Measurements from ENCODE around the gene SFXN5.
"Not testable (repeated sequence)": the region's sequence is repeated elsewhere in the genome, so short reads cannot be mapped to it uniquely, and the experiment has no call there.

The SFXN5 gene

DNA sequence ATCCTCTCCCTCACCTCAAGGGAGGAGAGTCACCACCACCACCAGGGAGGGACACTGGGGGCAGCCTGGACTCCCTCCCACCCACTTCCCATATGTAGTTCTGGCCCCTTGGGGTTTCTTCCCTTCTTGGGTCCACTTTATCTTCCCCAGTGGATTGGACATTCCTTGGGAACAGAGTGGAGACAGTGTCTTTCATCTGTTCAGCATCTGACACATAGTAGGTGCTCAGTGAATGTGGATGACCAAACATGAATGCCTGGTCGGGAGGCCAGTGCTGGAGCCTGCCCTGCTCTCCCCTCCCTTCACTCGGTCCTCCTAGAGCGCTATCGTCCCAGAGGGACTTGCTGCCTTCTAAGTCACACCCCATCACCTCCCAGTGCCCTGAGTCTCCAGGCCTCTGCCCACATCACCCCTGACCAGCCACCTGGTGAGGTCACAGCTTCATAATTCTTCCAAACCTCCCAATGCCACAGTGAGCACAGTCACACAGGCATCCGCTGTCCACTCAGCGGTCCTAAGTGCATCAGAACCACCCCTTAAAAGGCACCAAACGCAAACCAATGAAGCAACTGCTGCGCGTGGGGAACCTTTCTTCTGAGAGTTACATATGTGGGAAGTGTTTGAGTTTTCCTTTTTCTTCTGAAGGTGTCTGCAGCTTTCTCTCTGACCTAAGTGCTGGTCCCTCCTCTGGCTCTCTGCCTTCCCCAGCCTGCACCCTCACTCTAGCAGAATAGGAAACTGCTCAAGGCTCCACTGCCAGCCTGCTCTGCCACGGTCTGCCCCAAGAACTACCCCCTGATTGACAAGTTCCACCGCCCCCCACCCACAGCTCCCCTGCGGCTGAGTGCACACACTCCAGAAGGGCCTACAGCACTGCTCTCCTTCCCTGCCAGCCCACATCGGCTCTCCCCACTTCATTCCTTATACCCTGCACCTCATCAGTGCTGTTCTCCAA lies 7.2 kb upstream of the SFXN5 start:
- DNase-seq (ENCODE audit: low read depth in 3 of 3), result no peak

DNA sequence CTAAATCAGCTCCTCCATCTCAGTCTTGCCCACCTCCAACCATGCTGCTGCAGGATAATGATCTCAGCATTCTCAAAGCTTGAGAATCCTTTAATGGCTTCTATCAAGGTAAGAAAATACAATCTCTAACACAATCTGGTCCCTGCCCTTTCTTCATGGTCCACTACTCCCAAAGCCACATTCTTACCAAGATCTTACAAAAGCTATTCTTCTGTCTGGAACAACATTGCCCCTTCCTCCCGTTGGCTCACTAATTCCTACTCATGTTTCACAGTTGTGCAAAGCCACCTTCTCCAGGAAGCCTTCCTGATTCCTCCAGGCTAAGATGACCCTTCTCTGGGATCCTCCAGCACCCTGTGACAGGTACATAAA lies 5.9 kb upstream of the SFXN5 start:
- no peak for DNase-seq (ENCODE audit: low read depth in 3 of 3)

DNA sequence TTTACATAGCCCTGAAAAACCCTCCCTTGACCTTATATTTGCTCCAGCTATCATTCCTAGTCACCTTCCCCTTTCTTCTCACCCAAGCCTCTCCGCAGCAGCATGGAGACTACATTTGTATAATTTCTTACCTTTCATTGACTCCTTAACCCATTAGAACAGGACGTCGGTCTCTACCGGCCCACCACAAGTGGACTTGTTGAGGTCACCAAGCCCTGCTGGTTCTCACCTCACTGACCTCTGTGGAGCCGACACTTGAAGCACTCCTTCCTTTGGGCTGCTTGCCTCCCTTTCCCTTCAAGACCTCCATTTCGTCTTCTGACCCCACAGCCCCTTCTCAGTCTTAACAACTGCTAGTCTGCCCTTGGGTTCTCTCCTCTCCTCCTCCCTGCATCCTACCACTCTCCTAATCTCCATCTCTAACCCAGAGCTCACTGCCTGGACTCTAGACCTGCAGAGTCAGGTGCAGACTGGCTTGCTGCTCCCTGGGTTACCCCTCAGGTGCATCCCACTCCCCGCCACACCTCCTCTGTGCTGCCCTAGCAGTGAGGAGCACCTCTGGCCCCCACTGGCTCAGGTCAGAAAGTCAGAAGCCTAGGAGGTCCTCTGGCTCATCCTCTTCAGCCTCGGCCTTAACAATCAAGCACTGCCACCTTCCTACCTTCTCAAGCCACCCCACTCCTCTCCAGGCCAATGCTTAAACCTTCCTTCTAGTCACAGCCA lies 5.3 kb upstream of the SFXN5 start:
- no peak for DNase-seq (ENCODE audit: low read depth in 3 of 3)

DNA sequence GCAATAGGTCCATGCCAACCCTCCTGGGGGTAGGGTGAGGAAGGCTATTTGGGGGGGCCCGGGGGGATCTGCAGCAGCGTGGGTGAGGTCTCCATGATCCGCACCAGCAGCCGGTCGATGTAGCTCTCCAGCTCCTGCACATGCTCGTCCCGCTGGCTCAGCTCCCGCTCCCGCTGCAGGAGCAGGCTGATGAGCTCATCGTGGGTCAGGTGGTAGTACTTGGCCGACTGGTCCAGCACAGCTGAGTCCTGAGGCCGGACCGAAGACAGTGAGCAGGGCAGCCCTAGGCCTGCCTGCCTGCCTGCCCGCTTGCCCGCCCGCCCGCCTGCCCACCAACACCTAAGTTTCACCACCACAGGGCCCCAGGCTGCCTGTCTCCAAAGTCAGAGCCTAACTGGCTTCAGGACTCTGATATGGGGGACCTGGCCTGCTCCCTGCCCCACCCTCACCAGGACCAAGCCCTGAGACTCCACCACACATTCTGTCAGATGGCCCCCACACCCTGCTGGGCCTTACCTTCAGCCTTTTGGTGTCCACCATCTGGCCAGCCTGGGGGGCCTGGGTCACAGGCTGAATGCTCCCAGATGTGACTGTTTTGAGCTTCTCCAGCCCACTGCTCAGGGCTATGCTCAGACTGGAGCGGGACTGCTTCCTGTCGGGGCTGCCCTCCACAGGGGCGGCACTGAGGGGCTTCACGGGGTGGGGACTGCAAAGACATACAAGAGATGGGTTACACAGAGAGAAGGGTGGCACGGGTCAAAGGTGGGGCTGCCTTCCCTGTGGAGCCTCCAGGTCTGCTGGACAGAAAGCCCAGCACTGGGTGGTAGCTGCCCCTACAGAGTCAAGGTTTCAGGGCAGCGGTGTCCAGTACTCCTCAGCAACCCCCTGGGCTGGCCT lies 4.2 kb upstream of the SFXN5 start:
- no peak for DNase-seq (ENCODE audit: low read depth in 3 of 3)

DNA sequence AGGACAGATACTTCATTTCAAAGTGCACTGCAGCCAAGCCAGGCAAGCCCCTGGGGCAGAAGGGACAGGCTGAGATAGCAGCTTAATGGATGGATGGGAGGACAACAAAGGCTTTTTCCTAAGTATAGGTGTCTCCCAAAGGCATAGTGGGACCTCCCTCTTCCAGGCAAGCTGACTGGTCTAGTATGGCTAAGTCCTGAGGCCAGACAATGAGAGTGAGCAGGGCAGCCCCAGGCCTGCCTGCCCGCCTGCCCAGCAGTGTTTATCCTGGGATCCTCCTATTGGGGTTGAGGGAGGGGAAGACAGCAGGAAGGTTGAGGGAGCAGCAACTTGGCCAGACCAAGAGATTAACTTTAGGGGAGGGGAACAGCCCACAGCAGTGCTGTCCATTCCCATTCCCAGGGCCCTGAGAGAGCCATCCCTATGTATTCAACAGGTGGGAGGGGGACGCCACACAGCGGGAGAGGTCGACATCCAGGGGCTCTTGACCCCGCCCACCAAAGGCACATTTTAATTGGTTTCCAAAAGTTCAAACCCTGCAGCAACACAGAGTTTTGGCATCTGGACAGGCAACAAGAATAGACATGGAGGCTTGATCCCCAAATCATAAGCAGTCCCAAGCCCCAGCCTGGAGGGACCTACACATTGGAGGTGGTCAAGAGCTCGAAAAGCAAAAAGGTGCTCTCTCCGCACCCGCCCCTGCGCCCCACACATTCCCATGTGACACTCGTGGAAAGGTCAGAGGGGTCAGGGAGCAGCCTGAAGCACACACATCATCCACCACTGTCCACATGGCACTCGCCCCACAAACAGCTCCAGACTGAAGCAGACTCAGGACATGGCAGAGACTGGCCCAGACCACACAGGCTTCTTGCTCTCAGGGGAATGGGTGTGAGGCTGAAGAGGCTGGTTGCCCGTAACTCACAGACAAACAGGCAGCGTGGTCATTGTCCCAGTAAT lies 2.9 kb upstream of the SFXN5 start:
- no peak for DNase-seq (ENCODE audit: low read depth in 3 of 3)

DNA sequence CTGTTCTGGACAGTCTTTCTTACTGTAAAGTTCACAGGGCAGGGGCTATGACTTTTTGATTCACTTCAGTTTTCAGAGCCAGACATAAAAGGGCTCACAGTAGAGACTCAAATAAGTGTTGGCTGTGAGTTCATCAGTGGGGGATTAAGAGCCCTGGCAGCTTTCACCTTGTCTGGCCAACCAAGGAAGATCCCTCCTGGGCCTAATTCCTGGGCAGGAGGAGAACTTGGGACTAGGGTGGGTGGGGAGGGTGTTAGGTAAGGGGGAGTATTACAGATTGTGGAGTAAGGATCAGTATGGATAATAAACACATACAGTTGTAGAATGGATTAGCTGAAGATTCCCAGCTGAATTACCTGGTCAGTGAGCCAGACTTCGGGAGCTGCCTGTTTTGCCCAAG lies 904 bp upstream of the SFXN5 start:
- DNase-seq (ENCODE audit: low read depth in 3 of 3), result no peak

DNA sequence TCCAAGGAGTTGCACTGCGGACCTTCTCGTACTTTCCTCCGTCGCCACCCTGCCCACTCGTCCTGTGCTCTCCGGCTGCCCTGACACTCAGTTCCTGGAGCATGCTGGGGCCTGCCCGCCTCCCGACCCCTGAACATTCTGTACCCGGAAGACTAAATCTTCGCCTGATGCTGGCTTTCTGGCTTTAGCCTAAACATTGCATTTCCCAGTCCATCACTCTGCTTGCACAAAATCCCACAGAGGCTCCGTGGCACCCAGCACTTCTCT lies 550 bp upstream of the SFXN5 start:
- DNase-seq (ENCODE audit: low read depth in 3 of 3), result no peak

DNA sequence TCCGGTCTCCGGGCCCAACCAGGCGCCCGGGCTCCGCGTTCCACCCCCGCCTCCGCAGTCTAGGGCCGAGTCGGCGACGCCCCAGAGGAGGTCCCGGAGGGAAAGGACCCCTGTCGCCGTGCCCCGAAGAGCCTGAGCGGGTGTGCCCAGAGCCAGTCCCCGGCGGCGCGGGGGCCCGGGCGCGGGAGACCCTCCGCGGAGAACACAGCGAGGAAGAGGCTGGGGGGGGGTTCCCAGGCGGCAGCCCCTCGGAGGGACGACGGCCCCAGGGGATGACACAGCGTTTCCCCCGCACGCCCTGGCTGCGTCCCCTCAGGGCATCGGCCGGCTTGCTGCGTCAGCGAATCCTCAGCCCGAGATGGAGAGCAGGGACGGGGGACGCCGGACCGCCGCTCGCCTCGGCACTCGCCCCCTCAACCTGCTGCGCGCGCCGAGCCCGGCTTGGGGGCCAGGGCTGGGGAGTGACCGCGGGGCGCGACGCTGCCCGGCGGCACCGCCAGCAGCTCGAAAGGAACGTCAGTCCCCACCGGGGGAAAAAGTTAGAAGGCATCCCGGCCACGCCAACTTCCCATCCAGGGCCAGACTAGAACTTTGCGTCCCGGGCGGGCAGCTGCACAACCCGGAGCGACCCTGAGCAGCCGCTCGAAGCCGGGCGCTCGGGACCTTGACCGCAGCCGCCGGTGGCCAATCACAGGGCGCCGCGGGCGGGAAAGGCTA lies 711 bp downstream of the SFXN5 start:
- DNase-seq (ENCODE audit: low read depth in 3 of 3), result peak; percentile 4 to 45 (median 15)

DNA sequence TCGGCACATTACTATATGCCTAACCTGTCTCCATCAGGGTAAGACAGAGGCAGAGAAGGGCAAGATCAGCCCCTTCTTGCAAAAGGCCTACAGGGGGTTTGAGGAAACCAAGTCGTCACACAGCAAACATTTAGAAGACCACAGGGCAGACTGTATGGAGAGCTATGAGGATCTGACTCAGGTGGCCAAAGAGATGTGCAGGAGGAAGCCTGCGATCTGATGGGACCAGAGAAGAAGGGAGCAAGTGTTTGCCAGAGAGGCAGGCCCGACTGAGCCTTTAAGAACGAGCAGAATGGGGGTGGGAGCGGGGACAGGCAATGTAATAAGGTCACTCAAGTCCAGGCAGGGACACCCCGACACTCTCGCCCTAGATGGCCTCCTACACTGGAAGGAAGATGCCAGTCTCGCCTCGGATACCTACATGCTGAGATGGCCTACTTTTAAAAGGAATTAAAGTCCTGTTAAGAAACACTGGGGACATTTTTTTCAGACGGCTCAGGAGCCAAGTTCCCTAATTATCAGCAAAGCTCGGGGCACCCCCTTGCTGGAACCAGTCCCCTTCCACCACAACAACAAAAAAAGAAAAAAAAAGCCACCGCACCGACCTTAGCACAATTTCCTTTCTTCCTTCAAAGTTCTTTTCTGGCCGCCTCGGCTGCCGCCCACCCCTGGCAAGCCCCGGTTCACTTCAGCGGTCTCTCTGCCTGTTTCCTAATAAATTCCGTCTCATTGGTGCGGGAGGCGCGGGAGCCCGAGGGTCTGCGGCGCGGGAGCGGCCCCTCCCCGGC lies 1.5 kb downstream of the SFXN5 start:
- no peak for DNase-seq (ENCODE audit: low read depth in 3 of 3)

DNA sequence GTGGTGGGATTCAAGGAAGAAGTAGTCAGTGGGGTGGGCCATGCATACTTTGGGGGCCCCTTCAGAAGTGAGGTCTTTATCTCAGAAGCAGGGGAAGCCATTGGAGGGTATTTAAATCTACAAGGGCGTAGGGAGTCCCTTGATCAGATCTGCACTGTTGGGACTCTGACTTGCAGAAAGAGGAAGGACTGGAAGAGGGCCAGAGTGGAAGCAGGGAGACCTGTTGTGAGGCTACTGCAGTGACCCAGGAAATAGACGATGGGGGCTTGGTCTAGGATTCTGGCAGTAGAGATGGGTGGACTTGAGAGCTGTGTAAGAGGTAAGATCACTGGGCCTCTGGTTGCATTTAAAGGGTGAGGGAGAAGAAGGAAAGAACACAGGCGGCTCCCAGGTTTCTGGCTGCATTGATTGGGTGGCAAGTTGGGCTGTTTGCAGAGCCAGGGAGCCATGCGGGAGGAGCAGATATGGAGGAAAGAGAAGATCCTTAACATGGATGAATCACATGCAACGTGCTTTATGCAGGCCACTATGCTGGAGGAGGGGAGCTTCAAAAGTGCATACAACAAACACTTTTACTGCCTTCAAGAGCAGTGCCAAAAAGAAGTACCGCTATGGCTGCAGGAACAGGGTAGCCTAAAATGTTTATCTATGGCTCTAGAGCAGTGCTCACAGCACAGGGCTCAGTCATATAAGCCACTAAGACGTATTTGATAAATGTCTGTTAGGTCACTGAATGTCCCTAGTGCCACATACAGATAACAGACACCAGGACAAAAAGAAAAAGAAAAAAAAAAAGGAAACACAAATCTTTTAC lies 2.3 kb downstream of the SFXN5 start:
- DNase-seq (ENCODE audit: low read depth in 3 of 3), result no peak

DNA sequence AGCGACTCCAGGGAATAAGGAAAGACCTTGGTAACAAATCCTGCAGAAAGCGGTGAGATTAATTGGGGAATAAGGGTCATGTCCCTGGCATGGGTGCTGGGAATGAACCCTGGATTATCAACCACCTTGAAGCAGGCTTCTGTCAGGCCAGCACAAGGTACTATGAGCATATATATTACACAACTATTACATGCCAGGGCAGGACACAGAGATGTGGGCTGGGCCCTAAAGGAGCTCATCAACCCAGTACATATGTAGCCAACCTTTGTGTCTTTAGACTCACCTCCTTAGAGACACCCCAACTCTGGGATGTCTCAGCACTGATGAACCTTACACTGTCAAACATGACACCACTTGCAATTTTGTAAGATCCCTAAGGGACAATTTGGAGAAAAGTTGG lies 3.4 kb downstream of the SFXN5 start:
- no peak for DNase-seq (ENCODE audit: low read depth in 3 of 3)

DNA sequence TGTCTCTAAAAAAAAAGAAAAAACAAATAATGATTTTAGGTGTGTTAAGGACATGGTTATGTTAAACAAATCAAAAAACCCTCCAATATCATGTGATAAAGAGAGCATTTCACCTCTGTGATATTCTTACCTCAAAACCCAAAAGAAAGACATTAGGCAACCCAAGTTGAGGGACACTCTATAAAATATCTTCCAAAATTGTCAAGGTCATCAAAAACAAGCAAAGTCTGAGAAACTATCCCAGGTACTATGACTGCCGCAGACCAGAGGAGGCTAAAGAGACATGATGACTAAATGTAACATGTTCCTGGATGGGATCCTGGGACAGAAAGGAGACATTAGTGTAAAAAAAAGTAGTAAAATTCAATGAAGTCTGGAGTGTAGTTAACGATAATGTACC lies 4.5 kb downstream of the SFXN5 start:
- DNase-seq (ENCODE audit: low read depth in 3 of 3), result no peak

DNA sequence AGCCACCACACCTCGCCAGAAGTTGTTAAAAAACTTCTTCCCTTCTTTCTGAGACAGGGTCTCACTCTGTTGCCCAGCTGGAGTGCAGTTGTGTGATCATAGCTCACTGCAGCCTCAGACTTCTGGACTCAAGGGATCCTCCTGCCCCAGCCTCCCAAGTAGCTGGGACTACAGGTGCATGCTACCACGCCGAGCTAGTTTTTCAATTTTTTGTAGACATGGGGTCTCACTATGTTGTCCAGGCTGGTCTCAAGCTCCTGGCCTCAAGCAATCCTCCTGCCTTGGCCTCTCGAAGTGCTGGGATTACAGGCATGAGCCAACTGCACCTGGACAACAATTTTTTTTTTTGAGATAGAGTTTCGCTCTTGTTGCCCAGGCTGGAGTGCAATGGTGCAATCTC lies 6.4 kb downstream of the SFXN5 start:
- DNase-seq (ENCODE audit: low read depth in 3 of 3), result not testable (repeated sequence)

DNA sequence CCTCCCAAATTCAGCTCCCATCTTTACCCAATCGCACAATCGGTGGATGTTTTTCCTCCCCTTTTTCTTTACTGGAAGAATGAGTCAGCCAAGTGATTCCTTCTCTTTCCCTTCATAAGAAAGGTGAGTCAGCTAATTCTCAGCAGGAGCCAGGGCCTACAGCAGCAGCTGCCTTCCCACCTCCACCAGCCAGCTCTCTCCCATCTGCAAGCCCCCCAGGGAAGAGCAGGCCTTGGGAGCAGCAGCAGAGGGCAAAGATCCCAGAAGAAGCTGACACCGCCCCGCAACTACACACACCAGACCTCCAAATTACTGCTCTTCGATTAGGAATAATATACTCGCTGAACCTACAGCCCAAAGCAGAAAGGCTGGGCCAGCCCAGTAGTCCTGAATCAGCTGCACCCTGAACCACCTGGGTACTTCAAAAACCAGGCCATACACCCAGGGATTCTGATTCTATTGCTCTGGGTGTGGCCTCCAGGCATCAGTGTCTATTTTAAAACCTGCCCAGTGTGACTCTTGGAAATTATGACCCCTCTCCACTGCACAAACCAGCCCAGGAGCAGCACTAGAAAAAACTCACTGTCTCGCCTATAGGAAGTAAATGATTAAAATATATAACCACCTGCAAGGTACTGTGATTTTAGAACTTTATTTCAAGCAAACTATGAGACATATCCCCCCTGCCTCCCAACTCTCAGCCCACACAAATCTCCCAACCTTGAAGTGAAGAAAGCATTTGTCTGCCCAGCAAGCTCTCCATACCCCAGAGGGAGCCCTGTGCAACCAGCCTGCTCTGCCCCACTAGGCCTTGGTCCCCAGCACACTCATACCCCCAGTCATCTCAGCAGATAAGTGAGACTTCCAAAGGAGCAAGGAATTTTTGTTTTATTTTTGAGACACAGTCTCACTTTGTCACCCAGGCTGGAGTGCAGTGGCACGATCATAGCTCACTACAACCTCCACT lies 7.3 kb downstream of the SFXN5 start:
- no peak for DNase-seq (ENCODE audit: low read depth in 3 of 3)

DNA sequence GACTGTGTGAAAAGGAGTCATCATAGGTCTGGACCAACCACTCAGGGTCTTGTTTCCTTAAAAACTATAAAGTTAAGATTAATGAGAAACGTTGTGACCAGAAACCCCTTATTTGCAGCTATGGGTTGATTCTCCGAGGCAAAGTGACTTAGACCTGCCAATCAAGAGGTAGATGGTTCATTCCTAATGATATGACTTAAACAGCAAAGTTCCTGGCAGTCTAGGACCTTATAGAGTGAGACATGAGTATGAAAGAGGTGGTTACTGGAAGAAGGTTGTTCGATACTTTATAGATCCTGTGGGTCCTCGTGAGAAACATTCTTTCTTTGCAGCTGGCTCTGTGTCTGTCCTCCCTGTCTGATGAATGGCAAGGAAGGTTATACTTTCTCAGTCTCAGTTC lies 8.0 kb downstream of the SFXN5 start:
- no peak for DNase-seq (ENCODE audit: low read depth in 3 of 3)

DNA sequence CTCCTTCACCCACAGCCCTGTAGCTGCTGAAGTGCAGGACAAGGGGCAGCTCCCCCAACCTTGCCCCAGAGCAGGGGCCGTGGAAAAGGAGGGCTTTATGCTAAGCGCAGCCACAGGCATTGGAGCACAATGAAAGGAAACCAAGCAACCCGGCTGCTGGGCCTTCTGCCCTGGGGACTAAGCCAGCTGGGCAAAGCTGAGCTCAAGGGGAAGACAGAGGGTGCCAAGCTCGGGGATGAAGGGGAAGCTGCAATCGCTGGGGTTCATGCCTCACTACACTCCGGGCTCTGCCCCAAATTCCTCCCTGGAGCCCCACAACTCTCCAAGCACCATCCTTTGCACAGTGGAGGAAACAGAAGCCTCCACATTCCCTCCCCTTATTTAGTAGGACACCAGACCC lies 12.4 kb downstream of the SFXN5 start:
- DNase-seq (ENCODE audit: low read depth in 3 of 3), result no peak

DNA sequence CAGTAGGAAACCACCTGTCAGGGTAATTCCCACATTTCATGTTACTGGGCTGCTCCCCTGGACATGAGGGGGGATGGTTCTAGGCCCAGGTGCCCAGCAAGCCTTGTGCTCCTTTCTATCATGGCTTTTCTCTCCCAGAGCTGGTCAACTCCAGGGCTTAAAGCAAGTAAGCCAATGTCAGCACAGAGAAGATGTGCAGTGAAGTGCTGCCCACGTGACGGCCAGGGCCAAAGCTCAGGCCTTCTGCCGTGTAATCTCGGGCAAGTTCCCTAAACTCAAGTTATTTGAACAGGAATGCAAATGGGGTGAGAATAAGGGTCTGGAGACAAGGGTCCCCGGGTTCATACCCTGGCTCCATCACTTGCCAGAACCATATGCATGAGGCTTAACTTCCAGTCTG lies 16.5 kb downstream of the SFXN5 start:
- DNase-seq (ENCODE audit: low read depth in 3 of 3), result no peak
